ENCODE measurements around the gene FAM200C. TPM values are rescaled to one million over a fixed set of nuclear protein-coding genes. Genes with fewer than 3 reads are reported as not detected.

FAM200C gene
- total and polyA plus RNA-seq, 9 of the 15 experiments (the other 6 are each of a cell fraction or from before 2014, with no cell fraction given) = 1.3 to 7.0 (median 1.8) TPM

DNA sequence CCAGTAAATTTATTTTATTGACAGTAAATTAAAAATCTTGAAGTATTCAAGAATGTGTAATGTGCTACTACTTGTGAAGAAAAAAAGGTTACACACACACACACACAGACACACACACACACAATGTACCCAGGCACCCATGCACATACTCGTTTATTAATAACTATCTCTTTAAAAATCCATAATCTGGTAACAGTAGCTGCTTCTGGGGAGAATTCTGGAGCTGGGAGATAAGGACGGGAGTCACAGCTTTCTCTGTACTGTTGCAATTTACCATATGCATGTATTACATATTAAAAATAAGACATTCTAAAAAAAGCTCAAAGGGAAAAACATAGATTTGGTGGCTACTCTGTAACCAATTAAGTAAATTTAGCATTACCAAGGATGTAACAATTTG, 21.5 kb downstream of the FAM200C start (continued):
- TF ChIP-seq, protein P1, sequence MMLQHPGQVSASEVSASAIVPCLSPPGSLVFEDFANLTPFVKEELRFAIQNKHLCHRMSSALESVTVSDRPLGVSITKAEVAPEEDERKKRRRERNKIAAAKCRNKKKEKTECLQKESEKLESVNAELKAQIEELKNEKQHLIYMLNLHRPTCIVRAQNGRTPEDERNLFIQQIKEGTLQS (IDR thresholded peaks at IDR 0.05) = no peak
- TF ChIP-seq, protein P1 (CRISPR knock-in tag; conservative IDR thresholded peaks at IDR 0.05) = no peak
- TF ChIP-seq MCM2 (IDR thresholded peaks at IDR 0.05; ENCODE audit: low read depth) (no peak), SMARCA4 (IDR thresholded peaks at IDR 0.05) (peak; percentile 56; the same call in 1 of the 2 replicates), NCOR1 (IDR thresholded peaks at IDR 0.05) (peak; percentile 60), POLR2A (conservative IDR thresholded peaks at IDR 0.05) (no peak), SMARCC2 (IDR thresholded peaks at IDR 0.05; ENCODE audit: low read depth) (0 out of 2 replicates have a peak, but pooled peaks have one; percentile 40), NFIC (IDR thresholded peaks at IDR 0.05) (0 out of 2 replicates have a peak, but pooled peaks have one; percentile 21), TCF3 (CRISPR knock-in tag; IDR thresholded peaks at IDR 0.05) (peak; percentile 85), DACH1 (IDR thresholded peaks at IDR 0.05; ENCODE audit: partially characterized antibody) (peak; percentile 60), CBX5 (IDR thresholded peaks at IDR 0.05; ENCODE audit: borderline replicate concordance, low read depth) (no peak), COPS2 (conservative IDR thresholded peaks at IDR 0.05) (no peak), ZNF263 (CRISPR knock-in tag; IDR thresholded peaks at IDR 0.05; ENCODE audit: borderline replicate concordance) (no peak), PRPF4 (IDR thresholded peaks at IDR 0.05; ENCODE audit: insufficient read depth, low read depth, low read length, poor library complexity, severe bottlenecking) (no peak), RFX1 (IDR thresholded peaks at IDR 0.05) (0 out of 2 replicates have a peak, but pooled peaks have one; percentile 5), ZNF354B (CRISPR knock-in tag; IDR thresholded peaks at IDR 0.05) (no peak), MAFK (IDR thresholded peaks at IDR 0.05; ENCODE audit: low read length) (no peak), TEAD4 (IDR thresholded peaks at IDR 0.05; ENCODE audit: low read length) (peak; percentile 78), TEAD4 (CRISPR knock-in tag; IDR thresholded peaks at IDR 0.05; ENCODE audit: borderline replicate concordance) (no peak), HDAC3 (IDR thresholded peaks at IDR 0.05; ENCODE audit: borderline replicate concordance, partially characterized antibody) (peak; percentile 21), BACH1 (tag; IDR thresholded peaks at IDR 0.05) (no peak), DNMT1 (IDR thresholded peaks at IDR 0.05) (no peak), FOSL1 (tag; conservative IDR thresholded peaks at IDR 0.05) (0 out of 2 replicates have a peak, but pooled peaks have one; percentile 15), MCM7 (IDR thresholded peaks at IDR 0.05) (no peak), ZNF699 (CRISPR knock-in tag; IDR thresholded peaks at IDR 0.05; ENCODE audit: insufficient replicate concordance) (no peak), ZZZ3 (IDR thresholded peaks at IDR 0.05) (no peak)
- TF ChIP-seq, protein P2, sequence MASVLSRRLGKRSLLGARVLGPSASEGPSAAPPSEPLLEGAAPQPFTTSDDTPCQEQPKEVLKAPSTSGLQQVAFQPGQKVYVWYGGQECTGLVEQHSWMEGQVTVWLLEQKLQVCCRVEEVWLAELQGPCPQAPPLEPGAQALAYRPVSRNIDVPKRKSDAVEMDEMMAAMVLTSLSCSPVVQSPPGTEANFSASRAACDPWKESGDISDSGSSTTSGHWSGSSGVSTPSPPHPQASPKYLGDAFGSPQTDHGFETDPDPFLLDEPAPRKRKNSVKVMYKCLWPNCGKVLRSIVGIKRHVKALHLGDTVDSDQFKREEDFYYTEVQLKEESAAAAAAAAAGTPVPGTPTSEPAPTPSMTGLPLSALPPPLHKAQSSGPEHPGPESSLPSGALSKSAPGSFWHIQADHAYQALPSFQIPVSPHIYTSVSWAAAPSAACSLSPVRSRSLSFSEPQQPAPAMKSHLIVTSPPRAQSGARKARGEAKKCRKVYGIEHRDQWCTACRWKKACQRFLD (CRISPR knock-in tag; IDR thresholded peaks at IDR 0.05) = 0 out of 2 replicates have a peak, but pooled peaks have one; percentile 26
- TF ChIP-seq, protein P3, sequence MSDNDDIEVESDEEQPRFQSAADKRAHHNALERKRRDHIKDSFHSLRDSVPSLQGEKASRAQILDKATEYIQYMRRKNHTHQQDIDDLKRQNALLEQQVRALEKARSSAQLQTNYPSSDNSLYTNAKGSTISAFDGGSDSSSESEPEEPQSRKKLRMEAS (CRISPR knock-in tag; IDR thresholded peaks at IDR 0.05) = no peak
- TF ChIP-seq, protein P4, sequence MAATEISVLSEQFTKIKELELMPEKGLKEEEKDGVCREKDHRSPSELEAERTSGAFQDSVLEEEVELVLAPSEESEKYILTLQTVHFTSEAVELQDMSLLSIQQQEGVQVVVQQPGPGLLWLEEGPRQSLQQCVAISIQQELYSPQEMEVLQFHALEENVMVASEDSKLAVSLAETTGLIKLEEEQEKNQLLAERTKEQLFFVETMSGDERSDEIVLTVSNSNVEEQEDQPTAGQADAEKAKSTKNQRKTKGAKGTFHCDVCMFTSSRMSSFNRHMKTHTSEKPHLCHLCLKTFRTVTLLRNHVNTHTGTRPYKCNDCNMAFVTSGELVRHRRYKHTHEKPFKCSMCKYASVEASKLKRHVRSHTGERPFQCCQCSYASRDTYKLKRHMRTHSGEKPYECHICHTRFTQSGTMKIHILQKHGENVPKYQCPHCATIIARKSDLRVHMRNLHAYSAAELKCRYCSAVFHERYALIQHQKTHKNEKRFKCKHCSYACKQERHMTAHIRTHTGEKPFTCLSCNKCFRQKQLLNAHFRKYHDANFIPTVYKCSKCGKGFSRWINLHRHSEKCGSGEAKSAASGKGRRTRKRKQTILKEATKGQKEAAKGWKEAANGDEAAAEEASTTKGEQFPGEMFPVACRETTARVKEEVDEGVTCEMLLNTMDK (IDR thresholded peaks at IDR 0.05; ENCODE audit: borderline replicate concordance, insufficient read depth, low read depth, low read length, poor library complexity, severe bottlenecking) = no peak

Data from K562 (cell line).